Measurements from ENCODE around the gene CCR3. TPM values are rescaled to one million over a fixed set of nuclear protein-coding genes. Genes with fewer than 3 reads are reported as not detected.

The CCR3 gene
- total RNA-seq, 6 experiments from 2014 or later, result not detected

DNA sequence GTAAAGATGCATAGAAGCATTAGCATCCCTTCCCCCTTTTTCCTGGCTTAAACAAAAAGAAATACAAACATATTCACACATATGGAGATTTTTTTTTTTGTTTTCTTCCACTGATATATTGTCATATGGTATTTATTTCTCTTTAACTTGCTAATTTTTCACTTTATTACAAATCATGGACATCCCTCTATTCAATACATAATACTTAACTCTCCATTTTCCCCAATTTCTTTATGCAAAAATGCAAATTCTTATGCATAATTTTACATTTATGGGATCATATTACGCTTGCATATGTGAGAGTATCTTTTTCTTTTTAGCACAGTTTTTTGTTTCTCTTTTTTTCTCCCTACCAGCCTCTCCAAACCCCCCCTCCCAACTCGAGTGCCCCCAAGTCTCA is 48.8 kb downstream of the CCR3 start:
- no peak overlapping the region for H3K4me3 Mint-ChIP-seq
- no peak for TF ChIP-seq CTCF (IDR thresholded peaks at IDR 0.05)
- H3K27ac Mint-ChIP-seq, result no peak overlapping the region
- H3K27me3 Mint-ChIP-seq (ENCODE audit: insufficient read depth), result peaks cover 16% of the 10 kb centered on the region
- DNase-seq, result no peak
- no peaks in the 10 kb centered on the region for H3K4me1 Mint-ChIP-seq (ENCODE audit: low read depth)
- H3K36me3 Mint-ChIP-seq (ENCODE audit: low read depth), result no peaks in the 10 kb centered on the region
- H3K9me3 Mint-ChIP-seq, result no peaks in the 10 kb centered on the region

GRCh38 chr3:46293035-46293724 is 50.9 kb downstream of the CCR3 start:
- no peaks in the 10 kb centered on the region for H3K9me3 Mint-ChIP-seq
- no peaks in the 10 kb centered on the region for H3K36me3 Mint-ChIP-seq (ENCODE audit: low read depth)
- TF ChIP-seq CTCF (IDR thresholded peaks at IDR 0.05), result peak; percentile 14; the same call in 1 of the 2 replicates
- peaks cover 17% of the 10 kb centered on the region for H3K27me3 Mint-ChIP-seq (ENCODE audit: insufficient read depth)
- H3K27ac Mint-ChIP-seq, result no peak overlapping the region
- H3K4me1 Mint-ChIP-seq (ENCODE audit: low read depth), result no peaks in the 10 kb centered on the region
- DNase-seq, result no peak
- no peak overlapping the region for H3K4me3 Mint-ChIP-seq

- TF ChIP-seq CTCF (IDR thresholded peaks at IDR 0.05), result no peak
- H3K27ac Mint-ChIP-seq, result no peak overlapping the region
- no peaks in the 10 kb centered on the region for H3K4me1 Mint-ChIP-seq (ENCODE audit: low read depth)
- H3K9me3 Mint-ChIP-seq, result no peaks in the 10 kb centered on the region
- H3K4me3 Mint-ChIP-seq, result no peak overlapping the region
- H3K36me3 Mint-ChIP-seq (ENCODE audit: low read depth), result no peaks in the 10 kb centered on the region
- H3K27me3 Mint-ChIP-seq (ENCODE audit: insufficient read depth), result peaks cover 20% of the 10 kb centered on the region
- no peak for DNase-seq
Measured at GRCh38 chr3:46293991-46294833, 52.0 kb downstream of the CCR3 start.

DNA sequence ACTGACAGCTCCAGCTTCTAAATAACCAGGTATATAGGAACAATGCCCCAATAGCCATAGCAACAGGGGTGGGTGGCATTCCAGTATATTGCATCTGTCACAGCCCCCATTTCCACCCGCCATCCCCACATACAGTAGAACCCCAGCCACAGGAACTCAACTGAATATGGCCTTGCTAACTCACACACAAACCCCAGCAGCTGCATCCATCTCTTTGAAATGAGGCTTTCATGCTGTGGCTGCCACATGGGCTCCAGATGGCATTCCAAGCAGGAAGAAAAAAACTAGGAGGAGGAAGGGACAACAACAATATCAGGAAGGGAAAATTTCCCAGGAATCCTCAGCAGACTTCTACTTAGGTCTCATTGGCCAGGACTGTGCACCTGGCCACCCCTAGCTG is 54.6 kb downstream of the CCR3 start:
- no peaks in the 10 kb centered on the region for H3K36me3 Mint-ChIP-seq (ENCODE audit: low read depth)
- H3K4me3 Mint-ChIP-seq, result no peak overlapping the region
- H3K27me3 Mint-ChIP-seq (ENCODE audit: insufficient read depth), result peaks cover 27% of the 10 kb centered on the region
- DNase-seq, result no peak
- H3K4me1 Mint-ChIP-seq (ENCODE audit: low read depth), result no peaks in the 10 kb centered on the region
- H3K9me3 Mint-ChIP-seq, result no peaks in the 10 kb centered on the region
- no peak overlapping the region for H3K27ac Mint-ChIP-seq
- TF ChIP-seq CTCF (IDR thresholded peaks at IDR 0.05), result no peak

GRCh38 chr3:46297658-46298423 is 55.6 kb downstream of the CCR3 start:
- Mint-ChIP-seq H3K4me3 (no peak overlapping the region), H3K9me3 (no peaks in the 10 kb centered on the region), H3K27ac (no peak overlapping the region), H3K36me3 (ENCODE audit: low read depth) (no peaks in the 10 kb centered on the region), H3K4me1 (ENCODE audit: low read depth) (no peaks in the 10 kb centered on the region), H3K27me3 (ENCODE audit: insufficient read depth) (peaks cover 27% of the 10 kb centered on the region)
- no peak for TF ChIP-seq CTCF (IDR thresholded peaks at IDR 0.05)
- DNase-seq, result no peak
